Cerebellar cortex (tissue), 1 donor: Measurements from ENCODE around the gene AP3B1.

ENCODE experiments used
- DNase-seq: peaks from one replicate; pipeline ENCODE4 v3.0.0-alpha.2; 2015; ENCODE audit warnings: low spot score

AP3B1 gene

DNA sequence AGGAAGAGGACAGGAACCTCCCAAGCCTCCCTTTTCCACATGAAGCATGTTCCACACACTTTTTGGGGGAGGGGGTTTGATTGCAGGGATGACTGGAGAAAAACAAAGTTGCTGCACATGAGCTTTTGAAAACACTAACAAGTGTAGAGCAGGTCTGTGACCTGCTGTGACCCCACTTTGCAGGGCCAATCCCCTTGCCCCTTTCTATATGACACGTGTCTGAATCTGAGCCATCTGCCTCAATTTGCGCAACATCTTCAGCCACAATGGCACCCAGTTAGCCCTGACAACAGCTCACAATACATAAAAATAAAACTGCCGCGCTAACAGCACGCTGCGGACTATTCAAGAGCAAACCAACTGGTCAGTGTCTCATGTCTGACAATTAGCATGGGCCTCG, 290.6 kb downstream of the AP3B1 start:
- no peak for DNase-seq

DNA sequence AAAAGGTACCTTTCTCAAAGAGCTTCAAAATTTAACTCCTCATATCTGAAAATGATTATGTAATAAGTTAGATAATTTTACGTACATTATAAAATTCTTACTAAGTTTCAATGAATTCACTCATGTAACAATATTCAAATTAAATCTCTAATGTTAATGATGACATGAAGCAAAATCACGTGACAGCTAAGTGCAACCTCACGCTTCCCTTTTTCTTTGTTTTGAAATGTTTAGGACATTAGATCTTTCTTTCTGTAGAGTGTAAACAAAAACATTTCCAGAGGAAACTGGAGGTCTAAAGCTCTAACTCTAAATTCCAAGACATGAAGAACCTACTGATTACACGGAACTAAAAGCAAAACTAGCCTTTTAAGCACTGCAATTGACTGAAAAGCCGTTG, 291.0 kb downstream of the AP3B1 start:
- no peak for DNase-seq

DNA sequence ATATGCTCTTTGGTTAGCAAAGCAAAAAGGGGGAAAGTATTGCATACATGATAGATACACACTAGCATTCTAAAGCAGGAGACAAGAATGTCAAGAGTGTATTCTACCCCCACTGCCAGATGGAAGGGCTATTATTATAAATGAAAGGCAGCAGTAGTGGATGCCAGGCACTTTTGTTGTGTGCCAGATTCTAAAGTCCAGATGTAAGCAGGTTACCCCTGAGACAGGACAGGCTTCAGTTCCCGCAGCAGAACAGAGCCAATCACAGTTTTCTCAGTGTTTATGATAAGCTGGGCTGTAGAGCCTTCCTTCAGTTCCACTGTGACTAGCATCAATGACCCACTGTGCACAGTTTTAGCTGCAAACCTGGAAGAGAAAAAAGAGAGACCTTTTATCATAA, 291.8 kb downstream of the AP3B1 start:
- no peak for DNase-seq

DNA sequence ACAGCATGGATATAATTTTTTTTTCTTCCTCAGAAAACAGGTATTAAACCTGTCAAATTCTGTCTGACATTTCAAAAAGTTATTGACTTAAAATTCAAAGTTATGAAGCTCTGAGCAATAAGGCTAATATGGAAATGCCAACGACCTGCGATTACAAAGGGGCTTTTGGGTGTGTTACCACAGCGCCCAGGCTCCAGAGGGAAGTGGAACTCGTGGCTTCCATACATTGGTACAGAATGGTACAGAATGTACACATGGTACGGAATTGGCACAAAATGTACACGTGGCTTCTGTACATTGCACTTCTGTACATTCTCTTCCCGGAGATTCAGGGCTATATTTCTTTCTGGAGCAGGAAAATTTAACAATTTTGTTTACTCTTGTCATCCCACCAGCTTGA, 293.3 kb downstream of the AP3B1 start:
- DNase-seq = no peak

DNA sequence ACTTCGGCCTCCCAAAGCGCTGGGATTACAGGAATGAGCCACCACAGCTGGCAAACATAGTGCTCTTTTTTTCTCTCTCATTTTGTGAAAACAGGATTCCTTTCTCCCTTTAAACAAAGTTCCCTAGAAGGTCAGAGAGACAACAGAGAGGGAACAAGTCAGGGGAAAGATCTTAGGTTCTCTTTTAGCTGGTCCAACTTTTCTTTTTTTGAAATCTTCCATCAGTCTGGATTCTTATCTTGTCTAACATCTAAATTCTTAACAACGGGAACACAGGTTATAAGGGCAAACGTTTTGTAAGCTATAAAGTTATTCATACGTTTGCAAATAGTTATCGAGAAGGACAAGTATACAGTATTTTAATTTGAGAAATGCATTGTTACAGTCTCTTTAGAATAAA, 294.3 kb downstream of the AP3B1 start:
- no peak for DNase-seq

DNA sequence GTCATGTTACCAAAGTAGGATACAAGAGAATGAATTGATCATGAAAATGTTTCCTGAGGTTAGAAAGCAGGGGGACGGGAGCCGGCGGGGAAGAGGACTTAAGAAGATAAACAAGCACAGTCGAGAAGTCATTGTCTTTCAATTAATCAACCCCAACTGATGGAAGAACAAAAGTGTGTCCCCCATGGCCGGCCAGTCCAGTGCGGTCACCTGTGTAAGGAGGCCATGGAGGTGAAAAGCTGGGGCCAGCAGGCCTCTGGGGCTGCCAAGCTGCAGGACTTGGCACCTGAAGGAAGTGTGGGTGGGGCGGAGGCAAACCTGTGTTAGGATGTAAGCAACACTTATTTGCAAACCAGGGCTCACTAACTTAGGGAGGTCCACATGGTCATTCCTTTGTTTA, 295.1 kb downstream of the AP3B1 start:
- DNase-seq = no peak

DNA sequence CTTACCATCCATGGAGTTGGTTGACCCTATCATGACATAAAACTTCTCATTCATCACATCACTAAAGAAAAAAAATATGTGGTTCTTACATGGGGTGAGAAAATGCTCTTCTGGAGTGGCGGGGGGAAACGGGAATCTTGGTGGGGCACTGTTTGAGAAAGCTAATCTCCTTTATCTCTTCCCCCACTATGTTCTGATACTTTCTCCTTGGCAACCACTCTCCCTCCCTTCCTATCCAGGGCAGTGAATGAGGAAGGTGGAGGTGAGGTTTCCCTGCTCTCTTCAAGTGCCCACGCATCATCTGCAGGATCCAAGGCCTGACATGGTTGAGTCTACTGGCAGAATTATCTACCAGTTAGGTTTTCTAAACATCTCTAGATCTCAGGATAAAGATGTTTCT, 297.6 kb downstream of the AP3B1 start:
- DNase-seq = no peak

DNA sequence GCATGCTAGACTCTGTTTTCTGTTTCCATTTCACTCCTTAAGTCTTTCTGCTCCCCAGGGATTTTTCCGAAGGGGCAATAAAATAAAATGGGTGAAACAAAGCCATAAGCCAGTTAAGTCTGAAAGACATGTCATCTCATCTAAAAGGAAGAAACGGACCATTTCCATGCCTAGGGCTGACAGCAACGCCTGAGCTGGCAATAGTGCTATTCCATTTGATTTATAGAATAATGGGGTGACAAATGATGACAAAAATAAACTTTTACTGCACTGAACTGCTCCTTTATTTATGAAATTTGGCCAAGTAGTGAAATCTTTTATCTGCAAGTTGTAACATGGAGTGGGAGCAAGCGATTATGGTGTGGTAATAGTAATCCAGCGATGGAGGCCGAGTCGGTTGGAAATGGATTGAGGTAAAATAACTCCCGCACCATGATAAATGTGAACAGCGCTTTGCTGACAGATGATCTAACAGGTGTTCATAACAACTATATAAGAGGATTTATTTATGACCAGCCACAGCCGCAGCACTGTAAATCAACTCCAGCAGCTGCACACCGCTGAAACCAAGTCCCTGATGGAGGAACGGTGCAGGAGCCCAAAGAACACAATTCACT, 298.6 kb downstream of the AP3B1 start:
- no peak for DNase-seq

DNA sequence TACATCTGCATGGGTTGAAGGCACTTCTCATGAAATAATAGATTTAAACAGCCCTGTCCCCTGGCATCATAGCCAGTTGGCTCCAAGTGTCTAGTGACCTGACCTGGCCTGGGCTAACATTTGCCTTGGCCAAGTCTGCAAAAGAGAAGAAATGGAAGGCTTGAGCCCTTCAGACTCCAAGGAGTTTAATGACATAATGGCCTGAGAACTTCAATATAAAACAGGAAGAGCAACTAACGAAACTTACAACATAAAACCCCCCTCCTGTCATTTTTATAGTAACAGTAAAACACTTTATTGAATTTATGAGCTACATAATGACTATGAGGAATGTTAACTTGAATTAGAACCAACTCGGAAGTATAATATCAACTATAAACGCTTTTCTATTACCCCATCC, 299.6 kb downstream of the AP3B1 start:
- no peak for DNase-seq

DNA sequence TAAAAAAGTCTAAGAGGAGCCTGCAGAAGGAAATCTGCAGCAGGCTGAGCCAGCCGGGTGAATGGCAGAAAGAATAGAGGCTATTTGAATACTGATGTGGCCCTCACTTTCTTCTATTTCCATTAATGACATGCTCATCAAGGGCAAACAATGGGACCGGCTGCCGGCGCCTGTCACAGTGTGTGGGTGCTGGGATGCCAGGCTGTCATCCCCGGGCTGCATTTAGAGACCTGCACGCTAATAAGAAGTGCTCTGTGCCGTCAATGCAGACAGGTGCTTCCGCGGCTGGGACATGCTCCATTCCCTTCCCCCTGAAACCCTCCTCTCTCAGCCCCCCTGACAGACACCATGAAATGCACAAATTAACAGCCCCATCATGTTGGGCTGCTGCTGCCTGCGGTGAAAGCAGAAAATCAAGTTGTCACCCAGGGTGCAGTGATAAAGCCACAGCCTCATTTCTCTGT, 300.6 kb downstream of the AP3B1 start:
- DNase-seq = no peak

DNA sequence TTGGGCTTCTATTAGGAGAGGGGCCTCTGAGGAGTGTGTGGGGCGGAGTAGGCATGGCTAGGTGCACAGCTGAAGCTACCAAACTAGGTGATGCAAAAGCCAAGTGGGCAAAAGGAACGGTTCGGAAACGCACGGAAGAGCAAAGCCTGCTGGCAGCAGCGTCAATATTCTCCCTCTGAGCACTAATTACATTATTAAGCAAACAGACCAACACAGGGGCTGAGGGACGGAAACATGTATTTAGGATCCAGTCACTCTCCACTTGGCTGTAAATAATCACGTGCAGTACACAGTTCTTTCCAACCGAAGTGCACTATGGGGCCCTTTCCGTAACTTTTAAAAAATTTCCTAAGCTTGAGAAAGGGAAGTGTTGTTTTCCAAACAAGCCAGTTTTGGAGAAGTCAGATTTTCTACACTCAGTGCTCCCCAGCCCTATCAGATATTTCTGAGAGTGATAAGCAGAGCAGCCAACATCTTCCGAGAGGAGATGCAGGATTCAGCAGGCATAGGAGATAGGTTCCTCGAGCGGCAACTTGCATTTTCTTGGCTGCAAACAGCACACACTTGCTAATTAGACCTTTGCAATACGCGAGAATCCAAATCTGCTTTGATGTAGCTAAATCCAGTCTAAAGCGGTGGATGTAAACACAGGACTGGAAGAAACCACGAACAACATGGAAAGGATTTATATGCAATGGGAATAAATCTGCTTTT, 301.2 kb downstream of the AP3B1 start:
- DNase-seq = no peak

DNA sequence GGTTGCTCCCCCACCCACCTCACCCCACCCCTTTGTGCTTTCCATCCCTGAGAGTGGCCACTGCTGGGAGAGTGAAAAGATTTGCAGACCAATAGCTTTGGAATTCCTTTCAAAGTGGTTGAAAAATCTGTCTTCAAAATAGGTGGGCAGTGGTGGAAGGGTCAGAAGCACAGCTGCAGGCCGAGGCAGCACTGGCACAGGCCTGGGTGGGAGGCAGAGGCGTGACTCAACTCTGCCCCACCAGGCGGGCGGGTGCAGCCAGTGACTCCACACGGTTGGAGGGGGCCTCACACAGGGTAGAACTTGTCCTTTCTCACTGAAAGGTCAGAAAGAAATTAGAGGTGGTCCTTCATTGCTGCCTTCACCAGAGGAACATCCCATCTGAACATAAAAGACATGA, 303.4 kb downstream of the AP3B1 start:
- no peak for DNase-seq

DNA sequence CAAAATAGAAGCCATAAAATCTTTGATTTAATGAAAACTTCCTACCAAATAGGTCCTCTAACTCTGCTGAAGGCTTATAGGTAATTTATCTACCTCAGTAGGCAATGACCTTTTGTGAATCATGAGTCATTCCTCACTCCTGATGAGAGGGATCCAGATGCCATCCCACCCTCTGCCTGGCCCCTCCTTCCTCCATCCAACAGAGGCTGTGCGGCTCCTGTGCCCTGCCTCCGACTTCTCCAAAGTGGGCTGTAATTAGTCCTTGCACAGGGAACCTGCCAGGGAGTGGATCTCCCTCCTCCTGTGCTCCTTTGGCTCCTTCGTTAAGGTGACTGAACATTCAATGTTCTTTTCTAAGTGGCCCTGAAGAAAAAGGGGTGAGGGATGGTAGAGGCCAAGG, 304.5 kb downstream of the AP3B1 start:
- DNase-seq = no peak

DNA sequence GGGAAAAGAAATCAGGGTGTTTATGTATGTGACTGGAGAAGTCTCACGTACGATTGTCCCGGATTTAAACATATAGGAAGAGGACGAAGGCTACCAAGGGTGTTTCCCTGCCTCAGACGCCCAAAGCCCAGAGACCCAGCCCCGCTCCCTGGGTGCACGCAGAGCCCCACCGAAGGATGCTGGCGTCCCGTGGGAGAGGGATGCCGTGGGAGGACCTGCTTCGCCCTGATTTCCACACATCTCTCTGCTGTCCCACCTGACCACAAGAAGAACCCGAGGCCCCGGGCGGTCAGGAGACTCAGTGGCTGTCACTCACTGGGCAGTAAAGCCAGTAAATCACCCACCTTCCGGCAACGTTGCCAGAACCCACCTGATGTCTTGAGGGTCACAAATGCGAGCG, 306.5 kb downstream of the AP3B1 start:
- DNase-seq = no peak

DNA sequence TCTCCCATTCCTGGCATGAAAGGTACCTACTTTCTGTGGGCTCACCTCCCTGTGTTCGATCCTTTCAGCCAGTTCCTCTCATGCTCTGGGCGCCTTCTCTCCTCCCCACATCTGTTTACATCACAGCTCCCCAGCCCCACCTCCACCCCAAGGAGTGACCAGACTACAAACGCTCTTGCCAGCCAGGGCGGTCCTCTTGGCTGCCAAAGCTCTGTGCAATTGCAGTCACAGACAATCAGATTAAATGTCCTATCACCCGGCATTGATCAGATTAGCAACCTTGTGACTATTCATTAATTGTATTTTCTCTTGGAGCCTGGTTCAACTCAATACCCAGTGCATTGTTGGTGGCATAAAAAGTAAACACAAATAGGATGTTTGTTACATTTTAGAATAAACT, 307.2 kb downstream of the AP3B1 start:
- DNase-seq = no peak

DNA sequence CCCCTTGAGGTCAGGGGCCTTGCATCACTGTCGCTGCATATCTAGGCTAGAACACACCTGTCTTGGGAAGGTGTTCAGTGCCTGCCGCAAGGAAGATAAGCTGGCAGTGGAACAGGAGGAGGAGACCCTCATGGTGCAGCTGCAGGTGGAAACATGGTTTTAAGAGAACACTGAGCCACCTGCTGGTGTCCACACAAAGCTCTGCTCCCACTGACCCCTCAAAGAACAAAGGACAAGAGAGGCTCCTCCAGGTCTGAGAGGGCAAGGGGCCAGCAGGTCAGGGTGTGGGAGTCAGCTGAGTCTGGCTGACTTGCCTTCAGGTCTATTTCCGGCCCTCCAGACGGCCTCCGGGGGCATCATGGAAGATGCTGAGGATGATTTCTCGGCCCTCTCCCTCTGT, 308.2 kb downstream of the AP3B1 start:
- no peak for DNase-seq

DNA sequence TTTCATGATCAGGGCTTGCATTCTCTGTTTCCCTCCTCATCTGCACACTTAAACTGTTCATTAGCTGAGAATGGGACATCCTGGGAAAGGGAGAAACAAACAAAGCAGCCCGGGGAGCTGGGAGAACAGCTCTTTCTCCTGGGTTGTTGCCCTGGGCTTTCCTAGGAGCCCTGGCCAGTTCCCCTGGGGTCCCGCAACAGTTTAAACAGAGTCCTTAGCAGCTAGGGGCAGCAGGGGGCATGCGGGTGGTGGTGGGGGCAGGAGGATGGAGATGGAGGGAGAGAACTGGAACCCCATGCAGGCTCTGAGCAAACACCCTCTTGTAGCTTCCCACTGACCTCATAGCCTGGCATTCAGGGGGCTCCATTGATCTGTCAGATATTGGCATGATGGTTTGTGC, 309.3 kb downstream of the AP3B1 start:
- DNase-seq = no peak

DNA sequence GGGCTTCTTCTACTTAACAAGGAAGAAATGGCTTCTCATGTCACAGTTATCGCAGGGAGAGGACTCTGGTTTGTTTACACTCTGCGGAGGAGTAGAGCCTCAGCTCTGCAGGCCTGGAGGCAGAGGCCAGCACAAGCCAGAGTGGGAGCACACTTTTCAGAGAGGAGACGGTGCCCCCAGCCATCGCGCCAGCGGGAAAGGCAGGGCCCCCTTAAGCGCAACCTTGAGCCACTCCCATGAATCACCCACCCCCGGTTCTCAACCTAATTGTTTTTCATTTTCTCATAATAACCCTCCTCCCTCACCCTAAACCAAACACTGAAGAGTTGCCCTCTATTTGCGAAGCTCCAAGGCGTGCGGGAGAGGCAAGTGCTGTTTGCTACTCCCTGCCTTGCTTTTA, 309.9 kb downstream of the AP3B1 start:
- DNase-seq = no peak

DNA sequence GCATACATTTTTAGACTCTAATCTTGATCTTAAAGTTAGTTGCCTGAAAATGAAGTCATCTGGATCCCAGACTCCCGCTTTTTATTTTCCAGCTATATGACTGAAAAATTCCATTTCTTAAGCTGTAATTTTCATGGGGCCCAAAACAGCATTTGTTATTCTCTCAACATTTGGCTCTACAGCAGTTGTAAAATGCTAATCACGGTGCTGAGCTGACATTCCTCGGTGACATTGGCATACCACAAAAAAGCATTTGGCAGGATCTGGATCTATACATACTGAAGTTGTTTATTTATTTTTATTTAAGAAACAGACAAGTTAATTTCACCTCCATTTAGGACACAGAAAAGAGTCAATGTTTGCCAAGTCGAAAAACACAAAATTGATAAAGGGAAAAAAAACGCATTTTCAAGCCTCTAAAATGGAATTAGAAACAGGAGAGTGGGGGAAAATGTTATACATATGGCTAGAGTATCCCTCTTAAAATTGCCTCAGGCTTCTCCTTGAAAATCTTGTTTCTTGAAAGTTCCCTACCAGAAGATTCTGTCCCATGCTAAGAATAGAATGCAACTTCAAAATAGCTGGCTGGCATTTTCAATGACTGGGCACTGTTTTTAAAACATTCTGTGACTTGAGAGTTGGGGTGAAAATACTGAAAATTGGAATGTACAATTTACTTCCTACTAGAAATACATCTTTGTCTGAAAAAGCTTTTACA, 310.9 kb downstream of the AP3B1 start:
- no peak for DNase-seq

DNA sequence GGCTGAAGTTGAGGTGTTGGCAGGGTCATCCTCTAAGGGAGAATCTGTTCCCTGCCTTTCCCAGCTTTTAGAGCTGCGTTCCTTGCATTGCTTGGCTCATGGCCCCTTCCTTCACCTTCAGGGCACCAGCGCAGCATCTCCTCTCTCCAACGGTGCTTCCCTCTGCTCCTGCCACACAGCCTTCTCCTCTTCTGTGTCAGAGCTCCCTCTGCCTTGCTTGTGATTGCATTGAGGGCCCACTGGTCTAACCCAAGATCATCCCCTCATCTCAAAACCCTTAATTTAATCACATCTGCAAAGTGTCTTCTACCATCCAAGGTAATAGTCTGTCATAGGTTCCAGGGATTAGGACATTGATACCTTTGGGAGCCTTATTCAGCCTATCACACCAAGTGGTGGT, 312.7 kb downstream of the AP3B1 start:
- DNase-seq = no peak

DNA sequence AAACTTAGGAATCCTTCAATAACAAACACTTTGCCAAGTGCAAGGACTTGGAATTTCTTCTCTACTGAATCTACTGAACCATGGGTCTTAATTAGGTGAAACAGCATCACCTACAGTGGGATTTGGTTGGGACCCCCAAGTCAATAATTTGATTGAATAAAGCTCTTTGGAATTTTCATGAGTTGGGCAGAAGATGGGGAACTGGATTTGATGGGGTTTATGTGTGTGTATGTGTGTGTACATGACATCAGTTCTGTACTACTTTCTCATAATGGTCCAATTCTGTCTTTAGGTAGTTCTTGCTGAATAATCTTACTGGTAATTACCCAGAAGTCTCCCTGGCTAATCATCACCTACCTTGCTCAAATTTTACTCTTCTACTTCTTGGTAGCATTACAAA, 319.9 kb downstream of the AP3B1 start:
- DNase-seq = no peak

DNA sequence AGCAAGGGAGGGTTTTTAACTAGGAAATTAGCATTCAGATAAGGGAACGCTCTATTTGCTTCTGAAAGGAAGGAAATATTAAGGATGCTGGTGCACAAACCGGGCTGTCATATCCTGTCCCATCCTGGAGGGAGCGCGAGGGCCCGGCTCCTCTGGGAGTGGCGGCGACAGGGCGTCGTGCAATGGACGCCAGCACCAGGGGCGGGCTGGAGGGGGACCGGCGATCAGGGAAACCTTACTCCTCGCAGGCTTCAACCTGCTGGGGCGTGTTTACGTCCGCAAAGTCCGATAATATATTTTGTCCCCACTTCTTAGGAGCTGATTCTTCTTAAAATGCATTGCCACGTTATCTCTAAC, 321.3 kb downstream of the AP3B1 start:
- DNase-seq = no peak

DNA sequence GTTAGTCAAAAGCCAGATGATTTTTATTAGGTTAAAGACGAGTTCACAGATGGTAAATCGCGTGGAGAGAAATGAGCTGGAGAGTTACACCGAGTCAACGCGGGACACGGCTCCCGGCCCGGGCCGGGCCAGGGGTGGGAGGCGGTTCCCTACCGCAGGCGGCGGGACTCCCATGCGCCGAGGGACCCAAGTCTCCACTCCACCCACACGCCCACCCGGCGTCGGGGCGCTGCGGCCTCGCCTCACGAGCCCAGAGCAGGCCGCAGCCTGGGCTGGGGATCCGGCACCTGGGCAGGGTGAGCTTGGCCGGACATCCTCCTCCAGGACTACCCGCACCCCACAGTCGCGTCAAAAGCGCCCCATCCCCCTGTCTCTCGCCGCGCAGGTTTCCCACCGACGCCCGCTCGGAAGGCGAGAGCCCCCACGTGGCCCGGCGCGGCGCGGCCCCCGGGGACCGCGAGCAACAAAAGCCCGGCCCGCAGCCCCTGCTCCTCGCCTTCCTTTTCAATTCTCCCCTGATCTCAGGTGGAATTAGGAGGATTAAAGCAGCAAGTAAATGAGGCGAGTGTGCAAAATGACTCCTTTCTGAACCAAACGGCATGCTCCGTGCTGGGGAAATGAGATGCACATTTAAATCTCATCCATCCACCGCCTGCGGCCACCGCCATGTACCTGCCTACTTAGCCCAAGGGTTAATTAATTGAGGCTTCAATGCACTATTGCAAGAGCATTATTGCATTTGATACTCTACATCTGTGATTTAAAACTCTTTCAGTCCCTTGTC, 321.8 kb downstream of the AP3B1 start:
- no peak for DNase-seq
